ENCODE results near the gene SLC29A1.
A peak's percentile ranks its signal among the peaks of the same experiment; 100 is the strongest.

SLC29A1 gene

GRCh38 chr6:44256775-44257024, 33.3 kb downstream of the SLC29A1 start:
- DNase-seq: no peak

DNA sequence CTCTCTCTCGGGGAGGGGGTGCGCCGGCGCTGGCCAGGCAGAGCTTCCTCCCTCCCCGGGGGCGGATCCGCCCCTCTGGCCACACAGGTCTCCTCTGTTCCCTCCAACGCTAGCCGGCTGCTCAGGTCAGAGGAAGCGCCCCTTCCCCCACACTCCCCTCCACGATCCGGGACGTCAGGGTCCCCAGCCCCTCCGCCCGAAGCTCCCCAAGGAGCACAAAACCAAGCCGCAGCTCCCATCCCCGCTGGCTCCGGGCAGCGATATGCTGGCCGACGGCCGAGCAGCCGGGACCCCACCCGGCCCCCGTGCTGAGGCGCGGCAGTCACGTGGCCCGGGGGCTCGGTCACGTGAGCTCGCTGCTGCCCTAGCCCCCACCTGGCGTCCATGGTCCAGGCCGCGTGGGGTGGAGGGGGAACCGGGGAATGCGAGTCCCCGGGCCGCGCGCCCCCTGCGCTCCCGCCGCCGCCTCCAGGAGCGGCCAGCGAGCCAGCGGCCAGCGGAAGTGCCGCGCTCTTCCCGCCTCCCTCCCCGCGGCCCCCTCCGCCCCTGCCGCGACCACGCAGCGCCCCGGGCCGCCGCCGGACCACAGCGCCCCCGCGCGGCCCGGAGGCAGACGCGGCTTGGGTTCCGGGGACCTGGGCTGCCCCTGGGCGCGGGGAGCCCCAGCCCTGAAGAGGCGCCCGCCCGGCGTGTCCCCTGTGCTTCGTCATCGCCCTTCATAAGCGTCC, 33.8 kb downstream of the SLC29A1 start, which contains the start of gene SLC35B2:
SLC35B2 (minus strand) TSS at position 504 of the 728 bp plus-strand sequence; CDS start at position 386, 118 bp downstream.
- peak; percentile 73 for DNase-seq

DNA sequence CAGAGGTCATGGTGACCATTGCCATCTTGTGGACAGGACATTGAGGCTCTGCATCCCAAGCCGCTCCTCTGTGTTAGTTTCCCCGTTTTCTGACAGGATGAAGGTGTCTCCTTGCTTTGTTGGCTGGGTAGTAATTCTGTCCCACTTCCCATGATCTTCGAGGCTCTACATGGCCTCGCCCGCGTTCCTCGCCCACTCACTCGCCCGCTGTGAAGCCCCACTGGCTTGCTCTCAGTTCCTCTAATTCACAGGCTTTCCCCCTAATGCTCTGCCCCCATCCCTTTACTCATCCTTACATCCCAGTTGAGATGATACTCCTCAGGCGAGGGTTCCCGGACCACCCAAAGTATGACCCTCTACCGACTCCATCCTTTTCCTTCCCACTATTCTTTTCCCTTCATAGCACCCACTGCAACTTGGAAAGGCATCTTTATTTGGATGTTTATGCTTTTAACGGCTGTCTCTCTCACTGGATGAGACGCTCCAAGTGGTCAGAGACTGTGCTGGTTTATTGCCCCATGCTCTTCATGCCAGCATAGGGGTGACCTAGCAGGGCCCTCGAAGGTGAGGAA, 34.4 kb downstream of the SLC29A1 start:
- no peak for DNase-seq

DNA sequence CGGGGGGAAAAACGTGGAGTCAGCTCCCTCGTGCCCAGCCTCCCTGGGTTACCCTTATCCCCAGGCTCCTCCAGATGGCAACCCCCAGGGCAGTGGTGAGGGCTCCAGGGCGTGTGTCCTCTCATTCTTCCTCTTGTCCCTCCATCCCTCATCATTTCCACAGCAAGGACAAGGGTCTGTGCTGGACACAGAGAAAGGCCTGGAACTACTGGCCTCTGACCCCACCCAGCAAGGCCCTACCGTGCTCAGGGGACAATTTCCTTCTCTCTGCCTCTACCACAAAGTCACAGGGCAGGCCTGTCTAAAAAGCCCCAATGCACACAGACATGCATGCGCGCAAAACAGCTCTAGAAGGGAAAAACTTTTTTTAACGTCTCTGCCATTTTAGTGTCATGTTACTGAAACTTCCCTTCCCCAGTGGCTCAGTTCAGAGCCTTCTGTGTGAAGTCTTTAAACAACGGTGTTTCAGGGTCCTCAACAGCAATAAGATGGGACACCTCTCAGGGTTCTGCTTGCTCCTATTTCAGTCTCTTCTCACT, 35.0 kb downstream of the SLC29A1 start:
- no peak for DNase-seq

DNA sequence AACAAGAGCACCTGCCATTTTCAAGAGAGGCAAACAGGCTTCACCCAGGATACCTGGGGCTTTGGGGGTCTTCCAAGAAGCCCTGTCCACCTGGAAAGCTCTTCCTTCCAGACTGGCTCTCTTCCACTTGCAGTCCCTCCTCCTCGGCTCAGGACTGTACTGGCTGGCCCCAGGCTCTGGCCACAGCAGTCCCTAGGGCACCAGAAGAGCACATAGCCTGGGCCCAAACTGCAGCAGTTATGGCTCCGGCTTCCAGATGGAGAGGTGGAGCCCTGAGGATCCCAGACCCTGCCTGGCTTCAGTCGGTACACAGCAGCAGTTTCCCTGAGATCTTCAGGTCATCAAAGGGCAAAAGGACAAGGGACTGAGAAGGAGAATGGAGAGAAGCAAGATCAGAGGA, 35.5 kb downstream of the SLC29A1 start:
- no peak for DNase-seq

DNA sequence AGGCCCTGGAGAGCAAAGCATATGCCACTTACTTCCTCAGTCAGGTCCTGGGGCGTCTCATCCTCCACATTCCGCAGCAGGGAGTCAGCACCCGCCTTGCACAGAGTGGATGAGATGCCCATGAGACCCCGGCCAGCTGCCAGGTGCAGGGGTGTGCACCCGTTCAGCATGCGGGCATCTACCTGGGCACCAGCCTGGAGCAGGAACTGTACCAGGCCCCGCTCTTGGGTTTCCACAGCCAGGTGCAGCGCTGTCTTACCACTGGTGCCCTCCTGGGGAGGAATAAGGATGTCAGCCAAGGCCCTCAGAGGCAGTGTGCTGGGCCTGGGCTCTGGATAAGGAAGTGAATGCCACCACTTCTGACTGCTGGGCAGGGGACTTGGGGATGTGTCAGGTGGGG, 36.6 kb downstream of the SLC29A1 start:
- no peak for DNase-seq

DNA sequence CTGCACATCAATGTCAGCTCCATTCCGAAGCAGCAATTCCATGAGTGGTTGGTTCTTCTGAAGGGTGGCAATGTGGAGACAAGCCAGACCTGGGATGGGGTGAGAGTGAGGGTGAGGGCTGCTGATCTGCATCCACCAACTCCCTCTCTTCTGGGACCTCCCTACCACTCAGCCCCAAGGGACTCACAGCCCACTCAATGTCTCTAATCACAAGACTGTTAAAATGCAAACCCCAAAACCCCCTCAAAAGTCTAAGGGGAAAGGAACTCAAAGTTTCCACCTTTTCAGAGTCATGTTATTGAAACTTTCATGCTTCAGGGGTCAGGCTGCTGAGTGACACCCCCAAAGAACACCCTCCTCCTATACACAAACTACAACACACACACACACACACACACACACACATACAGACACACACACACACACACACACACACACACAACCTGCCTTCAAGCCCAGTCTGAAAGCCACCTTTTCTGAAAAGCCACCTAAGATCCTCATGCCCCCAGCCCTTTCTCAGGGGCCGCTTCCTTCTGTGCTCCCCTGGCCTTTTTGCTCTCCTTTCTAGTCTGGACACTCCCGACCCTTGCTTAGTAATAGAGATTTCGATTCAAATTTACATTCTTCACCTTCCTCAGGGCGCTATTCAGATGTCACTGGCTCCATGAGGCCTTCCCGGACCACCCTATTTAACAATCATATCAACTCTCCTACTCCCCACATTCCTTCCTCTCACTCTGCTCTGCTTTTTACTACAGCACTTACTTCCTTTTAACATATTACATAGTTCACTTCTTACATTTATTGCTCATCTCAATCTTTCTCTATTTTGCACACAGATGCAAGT, 37.3 kb downstream of the SLC29A1 start:
- no peak for DNase-seq

GRCh38 chr6:44261581-44261980, 38.2 kb downstream of the SLC29A1 start:
- DNase-seq: no peak

DNA sequence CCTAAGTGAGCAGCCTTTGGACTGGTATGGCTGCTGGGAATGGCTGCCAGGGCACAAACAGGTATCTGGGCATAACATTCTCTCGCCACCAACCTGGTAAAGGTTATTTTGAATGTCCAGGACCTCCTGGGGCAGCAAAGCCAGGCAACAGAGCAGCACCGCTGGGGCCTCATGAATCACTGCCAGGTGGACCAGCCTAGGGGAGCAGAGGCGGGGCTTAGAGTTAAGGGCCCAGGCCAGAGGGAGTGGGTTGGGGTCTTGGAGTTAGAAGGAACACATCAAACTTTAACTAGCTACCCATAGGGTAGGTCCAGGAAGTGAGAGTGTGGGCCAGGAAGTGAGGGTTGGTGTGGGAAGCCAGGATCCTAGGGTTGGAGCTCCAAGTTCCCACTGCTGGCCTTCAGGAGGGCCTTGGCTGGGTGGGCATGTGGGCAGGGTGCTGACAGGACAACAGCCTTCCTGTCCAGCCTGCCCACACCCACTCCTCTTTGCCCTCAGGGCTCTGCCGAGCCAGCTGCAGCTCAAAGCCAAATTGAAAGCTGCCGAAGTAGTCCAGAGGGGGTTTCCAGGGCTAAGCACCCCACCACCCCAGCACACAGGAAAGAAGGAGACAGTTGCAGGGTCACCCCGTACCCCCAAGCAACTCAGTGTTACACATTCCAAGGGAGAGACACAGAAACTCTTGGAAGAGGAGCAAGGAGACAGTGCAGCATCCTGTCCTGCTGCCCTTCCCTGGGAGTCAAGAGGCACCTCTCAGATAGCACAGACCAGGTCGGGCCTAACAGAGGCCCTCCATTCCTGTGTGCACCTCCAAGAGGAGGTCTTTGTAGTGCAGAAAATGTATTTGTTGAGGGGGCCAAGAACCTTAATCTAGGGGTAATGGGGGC, 39.3 kb downstream of the SLC29A1 start:
- no peak for DNase-seq

GRCh38 chr6:44263354-44264100, 40.1 kb downstream of the SLC29A1 start:
- no peak for DNase-seq

DNA sequence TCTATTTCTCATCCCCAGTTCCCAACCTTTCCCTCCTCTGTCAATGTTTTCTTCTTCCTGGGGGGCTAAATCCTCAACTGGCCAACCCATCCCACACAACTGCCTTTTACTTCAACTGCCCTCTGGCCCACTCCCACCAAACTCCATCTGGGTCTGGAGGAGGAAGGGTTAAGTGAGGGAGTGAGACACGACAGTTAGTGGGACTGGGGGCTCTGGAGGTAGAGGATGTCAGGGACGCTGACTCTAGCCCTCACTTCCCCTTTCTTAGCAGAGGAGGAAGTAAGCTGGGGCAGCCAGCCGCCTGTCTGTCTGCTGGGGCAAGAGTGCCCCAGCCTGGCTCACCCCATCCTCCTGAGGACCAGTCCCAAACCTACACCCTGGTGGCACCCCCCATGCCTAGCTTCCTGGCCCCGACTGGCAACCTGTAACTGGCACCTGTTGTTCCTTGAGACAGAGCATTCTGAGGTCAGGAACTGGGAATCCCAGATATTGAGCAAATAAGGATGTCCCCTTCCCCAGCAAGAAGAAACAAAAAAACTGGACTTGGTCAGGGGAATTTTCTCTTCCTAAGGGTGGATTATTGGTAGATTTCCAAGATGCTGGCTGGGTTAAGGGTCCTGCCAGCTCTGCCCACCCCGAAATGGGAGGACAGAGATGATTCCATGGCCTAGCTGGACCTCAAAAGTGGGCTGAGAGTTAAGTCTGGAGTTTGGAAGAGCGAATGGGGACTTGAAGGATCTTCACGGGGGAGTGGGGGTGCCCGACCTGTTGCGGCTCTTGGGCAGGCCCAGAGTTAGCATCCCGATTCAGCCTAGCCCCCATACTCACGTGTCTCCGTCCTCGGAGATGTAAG, 41.0 kb downstream of the SLC29A1 start:
- peak; percentile 47 for DNase-seq

DNA sequence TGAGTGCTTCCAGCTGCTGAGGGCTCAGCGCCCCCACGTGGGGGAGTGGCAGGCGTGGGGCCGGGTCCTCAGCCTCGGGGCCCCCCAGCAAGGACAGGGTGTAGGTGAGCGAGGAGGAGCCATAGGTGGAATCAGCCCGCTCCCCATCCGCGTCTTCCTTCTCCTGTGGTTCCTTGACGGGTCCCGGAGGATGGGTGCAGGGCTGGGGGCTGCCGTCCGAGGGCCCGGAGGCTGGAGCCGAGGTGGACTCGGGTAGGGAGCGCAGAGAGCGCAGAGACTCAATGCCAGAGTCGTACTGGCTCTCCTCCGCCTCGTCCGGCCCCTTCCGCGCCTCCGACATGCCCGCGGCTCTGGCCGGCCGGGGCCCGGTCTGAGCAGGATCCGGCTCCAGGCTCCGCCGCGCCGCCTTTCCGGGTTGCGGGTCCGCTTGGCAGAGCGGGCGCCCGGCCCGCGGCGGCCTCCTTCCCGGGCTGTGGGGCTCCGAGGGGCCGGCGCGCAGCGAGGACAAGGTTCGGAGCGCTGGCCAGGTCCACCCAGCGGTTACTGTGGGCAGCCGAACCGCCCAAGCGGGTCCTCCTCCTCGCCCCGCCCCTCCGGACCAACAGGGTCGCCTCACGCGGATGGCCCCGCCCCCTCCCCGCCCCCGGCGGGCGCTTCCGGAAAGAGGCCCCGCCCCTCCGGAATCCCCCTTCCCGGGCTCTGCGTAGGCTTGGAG, 41.8 kb downstream of the SLC29A1 start, which contains the start of gene NFKBIE:
NFKBIE (minus strand) TSS at position 545 of the 715 bp plus-strand sequence; CDS start at position 340, 205 bp downstream.
- peak; percentile 77 for DNase-seq

GRCh38 chr6:44265722-44266233, 42.4 kb downstream of the SLC29A1 start:
- no peak for DNase-seq

DNA sequence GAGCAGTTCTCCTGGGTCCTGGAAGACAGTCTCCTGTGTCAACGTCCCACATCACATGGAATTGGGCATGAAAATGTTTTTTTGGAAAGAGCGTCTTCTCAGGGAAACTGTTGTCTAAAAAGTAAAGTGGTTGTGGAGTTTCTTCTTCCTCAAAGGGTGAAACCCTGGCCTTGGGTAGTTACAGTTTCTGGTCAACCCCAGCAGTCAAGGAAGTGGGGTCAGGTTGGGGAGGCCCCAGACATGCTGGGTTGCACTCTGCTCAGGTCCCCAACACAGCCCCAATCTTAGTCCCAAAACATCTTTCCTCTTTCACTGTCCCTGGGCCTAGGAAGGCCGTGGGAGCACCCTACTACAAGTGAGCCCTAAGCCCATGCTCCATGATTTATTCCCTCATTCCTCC, 43.0 kb downstream of the SLC29A1 start:
- DNase-seq: no peak

DNA sequence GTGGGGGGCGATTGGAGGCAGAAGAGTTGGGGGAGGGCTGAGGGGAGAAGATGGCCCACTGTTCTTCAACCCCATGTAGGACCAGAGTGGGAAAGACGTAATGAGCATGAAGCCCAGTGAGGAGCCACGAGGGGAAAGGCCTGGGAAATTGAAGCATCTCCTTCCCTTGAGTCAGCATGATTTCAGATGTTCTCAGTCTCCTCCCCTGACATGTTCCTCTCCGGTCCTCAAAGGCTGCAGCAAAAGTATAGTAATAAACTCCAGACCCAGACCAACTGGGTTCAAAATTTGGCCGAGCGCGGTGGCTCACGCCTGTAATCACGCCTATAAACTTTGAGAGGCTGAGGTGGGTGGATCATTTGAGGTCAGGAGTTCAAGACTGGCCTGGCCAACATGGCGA, 43.9 kb downstream of the SLC29A1 start:
- DNase-seq: no peak

DNA sequence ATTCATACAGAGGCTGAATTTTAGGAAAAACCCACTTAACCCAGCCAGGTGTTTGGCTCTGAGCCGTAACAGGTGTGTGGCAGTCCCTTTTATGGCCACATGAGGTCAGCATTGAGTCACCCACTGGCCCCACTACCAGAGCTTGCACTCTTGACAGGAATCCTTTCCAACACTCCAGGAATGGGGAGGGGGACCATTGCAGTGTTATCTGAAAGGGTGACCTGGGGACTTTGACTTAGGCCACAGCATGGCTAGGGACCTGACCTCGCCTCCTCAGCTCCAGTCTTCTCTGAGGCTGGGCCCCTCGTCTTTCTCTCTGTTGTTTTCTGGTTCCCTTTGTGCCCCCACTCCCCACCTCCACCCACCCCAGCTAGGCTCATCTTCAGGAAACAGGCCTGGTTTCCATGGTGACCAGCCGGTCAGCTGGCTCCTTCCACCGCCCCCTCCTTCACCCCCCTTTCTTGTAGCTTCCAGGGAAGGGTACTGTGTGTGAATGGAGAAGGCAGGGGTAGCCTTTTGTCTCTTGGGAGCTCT, 44.8 kb downstream of the SLC29A1 start:
- peak; percentile 55 for DNase-seq

GRCh38 chr6:44269178-44269920, 46.0 kb downstream of the SLC29A1 start:
- DNase-seq: no peak

- DNase-seq: no peak
Measured at GRCh38 chr6:44269921-44270525, 46.6 kb downstream of the SLC29A1 start, which contains the start of gene TMEM151B. Gene TMEM151B (plus strand): TSS chr6:44270450. CDS start chr6:44270743, 293 bp downstream.

Measured in hematopoietic multipotent progenitor cell treated with erythropoietin and hydrocortisone succinate and interleukin-3 and kit ligand, for 8 days (in vitro differentiated cells).